K562 (cell line): ENCODE data around the gene CEP72.

Source experiments
- EHMT2 ChIP-seq: fragments of 450-650 bp; IDR thresholded peaks from 2 replicates; pipeline ENCODE4 v1.6.1; 2018; ENCODE audit warnings: antibody characterized with exemption
- FOXP4 ChIP-seq: sonication (generic); formaldehyde crosslinking; IDR thresholded peaks from 2 replicates; pipeline ENCODE4 v1.8.0; 2022; ENCODE audit warnings: mild to moderate bottlenecking, missing genetic modification reagents, borderline replicate concordance
- KLF6 ChIP-seq: fragments of 250-450 bp; sonication (Bioruptor Pico); IDR thresholded peaks from 2 replicates; pipeline ENCODE4 v1.4.0; 2020; ENCODE audit warnings: mild to moderate bottlenecking, moderate library complexity, borderline replicate concordance
- NFIX ChIP-seq: fragments of 250-450 bp; sonication (Bioruptor Pico); IDR thresholded peaks from 2 replicates; pipeline ENCODE4 v1.4.0; 2020; ENCODE audit warnings: low read depth, mild to moderate bottlenecking, moderate library complexity
- POLR2A ChIP-seq: fragments of 450-650 bp; conservative IDR thresholded peaks from 2 replicates; pipeline ENCODE4 v1.6.1; 2016
- RCOR1 ChIP-seq, 2 experiments: IDR thresholded peaks; 2 replicates each; pipeline ENCODE4 v1.6.1; 2012; ENCODE audit warnings: low read depth in 2 of 2, low read length in 2 of 2, borderline replicate concordance in 1 of 2, improper control_type of control experiment in 1 of 2
- SNAPC5 ChIP-seq: fragments of 250-450 bp; sonication (Bioruptor Pico); IDR thresholded peaks from 2 replicates; pipeline ENCODE4 v1.8.0; 2021; ENCODE audit warnings: moderate library complexity, mild to moderate bottlenecking, inconsistent platforms
- SREBF1 ChIP-seq: fragments of 150-350 bp; IDR thresholded peaks from 2 replicates; pipeline ENCODE4 v1.6.1; 2014; ENCODE audit warnings: antibody characterized with exemption, low read depth, low read length, borderline replicate concordance
- TEAD1 ChIP-seq, 2 experiments: fragments of 450-650 bp in 1 of 2; sonication (generic) in 1 of 2; formaldehyde crosslinking; IDR thresholded peaks; 2 replicates each; pipeline versions ENCODE4 v1.4.0 to v1.8.0; 2020 to 2022; ENCODE audit warnings: mild to moderate bottlenecking in 2 of 2, missing genetic modification reagents in 1 of 2
- USF1 ChIP-seq: sonication (generic); formaldehyde crosslinking; IDR thresholded peaks from 2 replicates; pipeline ENCODE4 v1.9.0; 2022; ENCODE audit warnings: mild to moderate bottlenecking, missing genetic modification reagents
- ZBTB11 ChIP-seq, 3 experiments: fragments of 200-800 bp in 1 of 3; fragments of 250-450 bp in 1 of 3; fragments of 450-650 bp in 1 of 3; sonication (Bioruptor Pico) in 1 of 3; sonication (Bioruptor generic) in 1 of 3; formaldehyde crosslinking in 1 of 3; IDR thresholded peaks; 2 replicates each; pipeline versions ENCODE4 v1.6.1 to v1.8.0; 2016 to 2022; ENCODE audit warnings: mild to moderate bottlenecking in 2 of 3, missing genetic modification characterization in 2 of 3, missing compliant biosample characterization in 1 of 3, moderate library complexity in 1 of 3
- ZNF133 ChIP-seq: fragments of 250-450 bp; sonication (Bioruptor Pico); IDR thresholded peaks from 2 replicates; pipeline ENCODE4 v1.4.0; 2020; ENCODE audit warnings: mild to moderate bottlenecking

- TF ChIP-seq FOXP4 (CRISPR knock-in tag) (no peak), KLF6 (no peak), ZNF133 (CRISPR knock-in tag) (no peak), ZBTB11 (CRISPR knock-in tag; IDR thresholded peaks at IDR 0.05) (no peak), EHMT2 (no peak), RCOR1 (IDR thresholded peaks at IDR 0.05; ENCODE audit: borderline replicate concordance in 1 of 2, low read depth in 2 of 2, low read length in 2 of 2) (no peak), SREBF1 (no peak), USF1 (no peak), NFIX (CRISPR knock-in tag) (no peak), SNAPC5 (CRISPR knock-in tag) (no peak), TEAD1 (CRISPR knock-in tag; IDR thresholded peaks at IDR 0.05) (no peak), POLR2A (no peak)
Observed at GRCh38 chr5:568061-568781, 43.9 kb upstream of the CEP72 start.
